ENCODE measurements around the gene ABCC6. TPM values are rescaled to one million over a fixed set of nuclear protein-coding genes. Genes with fewer than 3 reads are reported as not detected.
"Not testable (repeated sequence)": the region's sequence is repeated elsewhere in the genome, so short reads cannot be mapped to it uniquely, and the experiment has no call there.

Gene ABCC6
- total RNA-seq (2021; fragmentation: NEBNext Ultra II Directional; extraction: Animal tissue kit (Norgen Biotek cat#: 25700)), result under 1 TPM in 1 of 6 experiments, not detected in 5; 0.18 TPM
- long read RNA-seq, result 0 reads

GRCh38 chr16:16222850-16223661 is at the start of gene ABCC6:
Gene ABCC6, minus strand, starts transcription at chr16:16223494. Its CDS starts 60 bp downstream, at chr16:16223434.
- not testable (repeated sequence) for H3K36me3 Mint-ChIP-seq (ENCODE audit: low read depth); H3K9me3 Mint-ChIP-seq; H3K4me1 Mint-ChIP-seq (ENCODE audit: low read depth); H3K27me3 Mint-ChIP-seq (ENCODE audit: insufficient read depth); H3K27ac Mint-ChIP-seq; DNase-seq
- H3K4me3 Mint-ChIP-seq, result peak within 1 kb of the TSS; percentile 36; the same call in 1 of the 2 replicates

GRCh38 chr16:16272573-16273221 is 49.4 kb upstream of the ABCC6 start:
- DNase-seq; H3K36me3 Mint-ChIP-seq (ENCODE audit: low read depth): not testable (repeated sequence)

DNA sequence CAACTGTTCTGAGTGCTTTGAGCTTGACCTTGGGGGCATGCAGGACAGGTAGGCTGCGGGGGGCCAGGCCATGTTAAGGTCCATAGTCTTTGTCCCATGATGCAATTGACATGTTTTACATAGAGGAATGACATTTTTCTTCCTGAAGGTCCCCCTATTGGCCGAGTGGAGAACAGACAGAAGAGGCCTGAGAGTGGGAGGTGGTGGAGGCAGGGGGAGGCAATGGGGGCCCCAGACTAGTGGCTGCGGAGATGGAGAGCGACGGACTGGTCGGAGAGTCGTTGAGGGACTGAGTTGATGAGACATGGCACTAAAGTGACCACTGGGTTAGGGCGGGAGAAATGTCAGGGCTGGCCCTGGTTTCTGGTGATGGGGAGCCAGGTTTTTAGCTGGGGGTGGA is 48.4 kb upstream of the ABCC6 start:
- H3K27ac Mint-ChIP-seq; H3K4me3 Mint-ChIP-seq; H3K36me3 Mint-ChIP-seq (ENCODE audit: low read depth); DNase-seq; H3K27me3 Mint-ChIP-seq (ENCODE audit: insufficient read depth); H3K9me3 Mint-ChIP-seq; H3K4me1 Mint-ChIP-seq (ENCODE audit: low read depth): not testable (repeated sequence)

More at GRCh38 chr16:16272573-16273221, 49.4 kb upstream of the ABCC6 start:
- not testable (repeated sequence) for H3K4me3 Mint-ChIP-seq; H3K27me3 Mint-ChIP-seq (ENCODE audit: insufficient read depth); H3K4me1 Mint-ChIP-seq (ENCODE audit: low read depth); H3K9me3 Mint-ChIP-seq; H3K27ac Mint-ChIP-seq

- H3K9me3 Mint-ChIP-seq; H3K36me3 Mint-ChIP-seq (ENCODE audit: low read depth); H3K27me3 Mint-ChIP-seq (ENCODE audit: insufficient read depth); H3K4me3 Mint-ChIP-seq; DNase-seq; H3K27ac Mint-ChIP-seq; H3K4me1 Mint-ChIP-seq (ENCODE audit: low read depth): not testable (repeated sequence)
Observed at GRCh38 chr16:16268185-16268808, 45.0 kb upstream of the ABCC6 start.

DNA sequence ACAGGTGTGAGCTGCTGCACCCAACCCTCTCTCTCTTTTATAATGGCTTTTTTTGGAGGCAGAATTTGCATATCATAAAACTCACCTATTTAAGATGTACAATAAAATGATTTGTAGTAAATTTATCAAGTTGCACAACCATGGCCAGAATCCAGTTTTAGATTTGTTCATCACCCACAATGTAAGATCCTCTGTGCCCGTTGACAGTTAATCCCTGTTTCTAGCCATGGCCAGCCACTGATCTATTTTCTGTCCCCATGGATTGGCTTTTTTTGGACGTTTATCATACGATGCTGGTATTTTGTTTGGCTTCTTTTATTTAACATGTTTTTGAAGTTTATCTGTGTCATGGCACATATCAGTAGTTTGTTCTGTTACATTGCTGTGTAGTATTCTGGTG is 44.4 kb upstream of the ABCC6 start:
- H3K4me3 Mint-ChIP-seq; H3K36me3 Mint-ChIP-seq (ENCODE audit: low read depth): not testable (repeated sequence)

GRCh38 chr16:16265044-16265443 is 41.8 kb upstream of the ABCC6 start:
- H3K4me3 Mint-ChIP-seq; H3K4me1 Mint-ChIP-seq (ENCODE audit: low read depth); H3K9me3 Mint-ChIP-seq; DNase-seq; H3K36me3 Mint-ChIP-seq (ENCODE audit: low read depth); H3K27me3 Mint-ChIP-seq (ENCODE audit: insufficient read depth); H3K27ac Mint-ChIP-seq: not testable (repeated sequence)

More for the DNA sequence above, 44.4 kb upstream of the ABCC6 start:
- not testable (repeated sequence) for DNase-seq; H3K9me3 Mint-ChIP-seq; H3K27ac Mint-ChIP-seq; H3K27me3 Mint-ChIP-seq (ENCODE audit: insufficient read depth); H3K4me1 Mint-ChIP-seq (ENCODE audit: low read depth)

GRCh38 chr16:16263947-16264346 is 40.7 kb upstream of the ABCC6 start:
- not testable (repeated sequence) for H3K36me3 Mint-ChIP-seq (ENCODE audit: low read depth); DNase-seq; H3K4me3 Mint-ChIP-seq; H3K27ac Mint-ChIP-seq; H3K4me1 Mint-ChIP-seq (ENCODE audit: low read depth); H3K9me3 Mint-ChIP-seq; H3K27me3 Mint-ChIP-seq (ENCODE audit: insufficient read depth)

- not testable (repeated sequence) for H3K27me3 Mint-ChIP-seq (ENCODE audit: insufficient read depth); DNase-seq; H3K27ac Mint-ChIP-seq; H3K9me3 Mint-ChIP-seq; H3K4me1 Mint-ChIP-seq (ENCODE audit: low read depth); H3K4me3 Mint-ChIP-seq; H3K36me3 Mint-ChIP-seq (ENCODE audit: low read depth)
Observed at GRCh38 chr16:16262954-16263555, 39.8 kb upstream of the ABCC6 start.

- H3K9me3 Mint-ChIP-seq; H3K27ac Mint-ChIP-seq; DNase-seq; H3K27me3 Mint-ChIP-seq (ENCODE audit: insufficient read depth); H3K4me3 Mint-ChIP-seq; H3K36me3 Mint-ChIP-seq (ENCODE audit: low read depth); H3K4me1 Mint-ChIP-seq (ENCODE audit: low read depth): not testable (repeated sequence)
Observed at GRCh38 chr16:16259971-16260370, 36.7 kb upstream of the ABCC6 start.

DNA sequence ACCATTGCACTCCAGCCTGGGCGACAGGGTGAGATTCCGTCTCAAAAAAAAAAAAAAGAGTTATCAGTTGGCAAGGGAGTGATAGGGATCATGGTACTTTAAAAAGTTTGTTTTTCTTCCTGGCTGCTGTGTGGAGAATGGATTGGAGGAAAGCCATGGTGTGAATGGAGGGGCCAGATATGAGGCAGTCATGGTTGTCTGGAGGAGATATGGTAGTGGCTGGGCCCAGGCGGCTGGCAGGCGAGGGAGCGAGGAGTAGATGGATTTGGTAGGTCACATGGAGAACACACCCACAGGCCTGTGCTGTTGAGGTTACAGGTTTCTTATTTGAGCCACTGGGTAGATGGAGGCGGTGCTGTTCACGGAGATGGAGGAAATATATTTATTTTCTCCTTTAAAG is 35.5 kb upstream of the ABCC6 start:
- H3K4me1 Mint-ChIP-seq (ENCODE audit: low read depth); H3K4me3 Mint-ChIP-seq; H3K27ac Mint-ChIP-seq; DNase-seq; H3K36me3 Mint-ChIP-seq (ENCODE audit: low read depth); H3K27me3 Mint-ChIP-seq (ENCODE audit: insufficient read depth); H3K9me3 Mint-ChIP-seq: not testable (repeated sequence)
